GM12878 (cell line): ENCODE data around the gene PCSK5. TPM values are rescaled to one million over a fixed set of nuclear protein-coding genes. Genes with fewer than 3 reads are reported as not detected.

Experiments used
- ATAC-seq: fragments of 200-7000 bp; cut with Tn5 transposase; 3 replicates; pipeline ENCODE4 v1.9.1; 2020; ENCODE audit warnings: mild to moderate bottlenecking, moderate library complexity
- BruUV-seq: library from RNA; stranded (reverse); fragments of 400-500 nt; replicated peaks from 2 replicates; lab custom pipeline; 2021; lab: Mats Ljungman, UMichigan
- CTCF ChIA-PET: fragments of 300-600 bp; sonication (Branson Sonifier 250); formaldehyde crosslinking; extraction: SDS; loops from one replicate; lab custom pipeline; 2021; ENCODE audit warnings: inconsistent platforms; lab: Yijun Ruan, JAX
- POLR2A ChIA-PET: fragments of 350-600 bp; formaldehyde crosslinking; extraction: SDS; loops from one replicate; lab custom pipeline; 2021; ENCODE audit warnings: inconsistent platforms; lab: Charles Lee
- RAD21 ChIA-PET: fragments of 300-600 bp; sonication (Branson Sonifier 250); formaldehyde crosslinking; loops from one replicate; lab custom pipeline; 2023; ENCODE audit warnings: antibody characterized with exemption; ENCODE audit not compliant: unreplicated experiment; lab: Charles Lee
- SMC1A ChIA-PET: fragments of 300-600 bp; sonication (Branson Sonifier 250); formaldehyde crosslinking; loops from one replicate; lab custom pipeline; 2023; ENCODE audit not compliant: unreplicated experiment, uncharacterized antibody; lab: Charles Lee
- DNase-seq: peaks from one replicate; pipeline ENCODE4 v3.0.0-alpha.2; 2011; ENCODE audit warnings: low read depth, low spot score
- FAIRE-seq: peaks from 3 replicates; lab custom pipeline; 2011; peaks lifted over from hg19 to GRCh38; lab: Jason Lieb, UNC
- H2AFZ ChIP-seq: 2 replicates; pipeline ENCODE4 v1.6.0; 2011; ENCODE audit warnings: low read depth, low read length, control low read depth; ENCODE audit not compliant: control insufficient read depth
- H3K27ac ChIP-seq: 2 replicates; pipeline ENCODE4 v1.5.1; 2011; ENCODE audit warnings: control low read depth; ENCODE audit not compliant: control insufficient read depth, insufficient read depth
- H3K27me3 ChIP-seq, 2 experiments: replicated peaks in 1 of 2; 2 replicates each; pipeline versions ENCODE4 v1.6.0 to v1.6.1; 2011; ENCODE audit warnings: low read length in 1 of 2; ENCODE audit not compliant: control insufficient read depth in 2 of 2, insufficient read depth in 2 of 2
- H3K36me3 ChIP-seq, 2 experiments: 2 replicates each; pipeline ENCODE4 v1.5.1; 2011; ENCODE audit warnings: low read length in 1 of 2; ENCODE audit not compliant: control insufficient read depth in 2 of 2, insufficient read depth in 2 of 2
- H3K4me1 ChIP-seq: 2 replicates; pipeline ENCODE4 v1.6.1; 2011; ENCODE audit warnings: mild to moderate bottlenecking, low read length, moderate library complexity, mixed read lengths; ENCODE audit not compliant: control insufficient read depth, insufficient read depth
- H3K4me2 ChIP-seq: 2 replicates; pipeline ENCODE4 v1.6.0; 2011; ENCODE audit warnings: control low read depth; ENCODE audit not compliant: control insufficient read depth, insufficient read depth
- H3K4me3 ChIP-seq: fragments of 200-600 bp; sonication (generic); 2 replicates; pipeline ENCODE4 v1.5.1; 2016
- H3K79me2 ChIP-seq: 2 replicates; pipeline ENCODE4 v1.6.0; 2011; ENCODE audit warnings: low read length; ENCODE audit not compliant: control insufficient read depth, insufficient read depth
- H3K9ac ChIP-seq: 2 replicates; pipeline ENCODE4 v1.8.0; 2011; ENCODE audit warnings: low read length, control low read depth, mixed read lengths; ENCODE audit not compliant: control insufficient read depth, insufficient read depth
- H3K9me3 ChIP-seq: replicated peaks from 3 replicates; pipeline ENCODE4 v1.5.1; 2011; ENCODE audit warnings: mild to moderate bottlenecking, low read length; ENCODE audit not compliant: control insufficient read depth, insufficient read depth
- H4K20me1 ChIP-seq: 2 replicates; pipeline ENCODE4 v1.6.0; 2011; ENCODE audit not compliant: control insufficient read depth, insufficient read depth
- BACH1 ChIP-seq: fragments of 450-650 bp; IDR thresholded peaks from 2 replicates; pipeline ENCODE4 v1.6.1; 2017; ENCODE audit warnings: mild to moderate bottlenecking, borderline replicate concordance
- BCLAF1 ChIP-seq: fragments of 450-650 bp; IDR thresholded peaks from 2 replicates; pipeline ENCODE4 v1.6.1; 2017; ENCODE audit warnings: antibody characterized with exemption, mild to moderate bottlenecking, moderate library complexity
- CBX5 ChIP-seq: sonication (generic); IDR thresholded peaks from 2 replicates; pipeline ENCODE4 v1.6.1; 2016; ENCODE audit warnings: low read depth, moderate library complexity, mild to moderate bottlenecking, inconsistent platforms
- CHD1 ChIP-seq: IDR thresholded peaks from 2 replicates; pipeline ENCODE4 v1.6.1; 2012; ENCODE audit warnings: low read depth, low read length, improper control_type of control experiment
- CREM ChIP-seq: IDR thresholded peaks from 2 replicates; pipeline ENCODE4 v1.6.1; 2014; ENCODE audit warnings: antibody characterized with exemption, low read depth
- KAT2A ChIP-seq: conservative IDR thresholded peaks from 2 replicates; pipeline ENCODE4 v1.6.1; 2011; ENCODE audit warnings: low read depth, low read length; ENCODE audit not compliant: control insufficient read depth
- MAX ChIP-seq: IDR thresholded peaks from 2 replicates; pipeline ENCODE4 v1.6.1; 2012; ENCODE audit warnings: low read depth, low read length, improper control_type of control experiment
- SIX5 ChIP-seq: IDR thresholded peaks from 2 replicates; pipeline ENCODE4 v1.6.1; 2011; ENCODE audit warnings: mild to moderate bottlenecking, low read depth, low read length, moderate library complexity; ENCODE audit not compliant: severe bottlenecking
- SRF ChIP-seq, 2 experiments: IDR thresholded peaks; 2 replicates each; pipeline ENCODE4 v1.6.1; 2011; ENCODE audit warnings: low read depth in 2 of 2, low read length in 2 of 2, mild to moderate bottlenecking in 1 of 2, moderate library complexity in 1 of 2
- STAT1 ChIP-seq: fragments of 450-650 bp; conservative IDR thresholded peaks from 2 replicates; pipeline ENCODE4 v1.6.1; 2014; ENCODE audit warnings: antibody characterized with exemption, mild to moderate bottlenecking
- STAT3 ChIP-seq: IDR thresholded peaks from 2 replicates; pipeline ENCODE4 v1.6.1; 2011; ENCODE audit warnings: low read depth, low read length, improper control_type of control experiment
- SUPT20H ChIP-seq: IDR thresholded peaks from 2 replicates; pipeline ENCODE4 v1.6.1; 2011; ENCODE audit warnings: low read depth, mild to moderate bottlenecking, low read length, moderate library complexity, borderline replicate concordance; ENCODE audit not compliant: control insufficient read depth
- TCF12 ChIP-seq: IDR thresholded peaks from 2 replicates; pipeline ENCODE4 v1.6.1; 2011; ENCODE audit warnings: low read depth, mild to moderate bottlenecking, low read length
- WGBS: methylation state at CpG from one replicate; pipeline ENCODE4 v1.1.6; 2016; ENCODE audit warnings: low lambda C conversion rate; ENCODE audit not compliant: insufficient replicate concordance, insufficient coverage; ENCODE audit errors: missing lambda C conversion rate; 5-methylcytosine and 5-hydroxymethylcytosine counted together
- in situ Hi-C: fragments of 300-500 bp; cut with MboI; formaldehyde crosslinking; loops from 9 replicates; pipeline ENCODE4 v1.14.3; 2018; ENCODE audit warnings: mixed read lengths
- intact Hi-C: fragments of 100-400 bp; cut with micrococcal nuclease; formaldehyde crosslinking; loops from one replicate; pipeline ENCODE4 v1.14.2; 2022; ENCODE audit not compliant: unreplicated experiment
- polyA plus RNA-seq, 11 experiments: library from polyadenylated mRNA; depleted of rRNA in 4 of 11; unstranded in 6 of 11; stranded (reverse) in 5 of 11; fragments of >200 nt; fragmentation: Nextera tagmentation in 4 of 11; fragmentation: Illumina TruSeq in 1 of 11; extraction: Ambion mirVana in 4 of 11; extraction: Trizol in 1 of 11; gene quantifications; 1 replicate in 1 of 11; 2 replicates in 10 of 11; pipeline versions ENCODE4 v1.2.1 to v1.2.3, GENCODE V29; 2011 to 2016; ENCODE audit warnings: inconsistent platforms in 2 of 11, missing spikeins in 2 of 11, low read depth in 1 of 11
- total RNA-seq, 4 experiments: library from RNA; depleted of rRNA in 3 of 4; stranded (reverse); fragments of >200 nt in 3 of 4; fragmentation: Illumina TruSeq in 1 of 4; extraction: Trizol in 1 of 4; gene quantifications; 2 replicates each; pipeline versions ENCODE4 v1.2.1 to v1.2.3, GENCODE V29; 2013 to 2021
- TF ChIP-seq, protein P1 (sequence below): fragments of 450-650 bp; IDR thresholded peaks from 2 replicates; pipeline ENCODE4 v1.6.1; 2018; ENCODE audit warnings: borderline replicate concordance, mild to moderate bottlenecking; ENCODE audit not compliant: partially characterized antibody
- TF ChIP-seq, protein P2 (sequence below): IDR thresholded peaks from 2 replicates; pipeline ENCODE4 v1.6.1; 2011; ENCODE audit warnings: low read depth, low read length, improper control_type of control experiment, borderline replicate concordance
- TF ChIP-seq, protein P3 (sequence below): fragments of 450-650 bp; IDR thresholded peaks from 2 replicates; pipeline ENCODE4 v1.6.1; 2017; ENCODE audit warnings: low read depth, mild to moderate bottlenecking, moderate library complexity

Gene PCSK5
- total and polyA plus RNA-seq, 10 of the 15 experiments (the other 5 are each of a cell fraction or from before 2014, with no cell fraction given): 0.01 to 0.13 (median 0.04) TPM; not detected in 3

DNA sequence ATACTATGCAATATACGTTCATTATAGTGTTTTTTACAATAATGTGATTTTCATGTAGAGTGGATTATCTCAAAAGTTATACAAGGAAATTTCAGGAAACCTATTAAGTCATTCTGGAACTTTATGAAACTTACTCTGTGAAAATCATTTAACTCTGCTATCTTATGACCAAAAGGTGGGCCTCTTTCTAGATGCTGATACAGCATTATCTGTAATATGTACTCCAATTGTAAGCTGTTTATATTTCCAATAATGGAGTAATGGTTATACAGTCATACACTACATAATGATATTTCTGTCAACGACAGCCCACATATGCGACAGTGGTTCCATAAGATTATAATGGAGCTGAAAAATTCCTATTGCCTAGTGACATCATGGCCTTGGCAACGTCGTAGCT lies 18.8 kb upstream of the PCSK5 start:
- no peak for FAIRE-seq
- Histone ChIP-seq H4K20me1 (no peaks in the 10 kb centered on the region), H3K4me3 (no peak overlapping the region), H3K27me3 (no peaks in the 10 kb centered on the region), H2AFZ (no peak overlapping the region), H3K9me3 (no peaks in the 10 kb centered on the region), H3K4me2 (no peak overlapping the region), H3K36me3 (no peaks in the 10 kb centered on the region), H3K79me2 (no peaks in the 10 kb centered on the region), H3K4me1 (no peaks in the 10 kb centered on the region), H3K27ac (no peak overlapping the region), H3K9ac (no peak overlapping the region)
- WGBS: 12% methylated on average over 5 of the region's 5 CpGs
- no TSS peak for BruUV-seq
- ChIA-PET CTCF (interaction anchor here (0.8 kb wide), 1 partner anchor 16 kb away, joined by 3 read pairs; no protein-coding TSS in a partner anchor), RAD21 (no interaction called here), POLR2A (no interaction called here), SMC1A (no interaction called here)
- no peak for ATAC-seq
- no peak for DNase-seq
- intact Hi-C loops: no loop called here
- TF ChIP-seq SRF (IDR thresholded peaks at IDR 0.05; ENCODE audit: low read depth in 2 of 2, low read length in 2 of 2) (no peak), STAT3 (no peak), MAX (no peak), SUPT20H (no peak), BACH1 (no peak), BCLAF1 (no peak), CBX5 (no peak), CREM (no peak), TCF12 (no peak), KAT2A (no peak), SIX5 (no peak), STAT1 (no peak), CHD1 (no peak)
- TF ChIP-seq, protein P1, sequence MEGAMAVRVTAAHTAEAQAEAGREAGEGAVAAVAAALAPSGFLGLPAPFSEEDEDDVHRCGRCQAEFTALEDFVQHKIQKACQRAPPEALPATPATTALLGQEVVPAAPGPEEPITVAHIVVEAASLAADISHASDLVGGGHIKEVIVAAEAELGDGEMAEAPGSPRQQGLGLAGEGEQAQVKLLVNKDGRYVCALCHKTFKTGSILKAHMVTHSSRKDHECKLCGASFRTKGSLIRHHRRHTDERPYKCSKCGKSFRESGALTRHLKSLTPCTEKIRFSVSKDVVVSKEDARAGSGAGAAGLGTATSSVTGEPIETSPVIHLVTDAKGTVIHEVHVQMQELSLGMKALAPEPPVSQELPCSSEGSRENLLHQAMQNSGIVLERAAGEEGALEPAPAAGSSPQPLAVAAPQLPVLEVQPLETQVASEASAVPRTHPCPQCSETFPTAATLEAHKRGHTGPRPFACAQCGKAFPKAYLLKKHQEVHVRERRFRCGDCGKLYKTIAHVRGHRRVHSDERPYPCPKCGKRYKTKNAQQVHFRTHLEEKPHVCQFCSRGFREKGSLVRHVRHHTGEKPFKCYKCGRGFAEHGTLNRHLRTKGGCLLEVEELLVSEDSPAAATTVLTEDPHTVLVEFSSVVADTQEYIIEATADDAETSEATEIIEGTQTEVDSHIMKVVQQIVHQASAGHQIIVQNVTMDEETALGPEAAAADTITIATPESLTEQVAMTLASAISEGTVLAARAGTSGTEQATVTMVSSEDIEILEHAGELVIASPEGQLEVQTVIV: no peak
- TF ChIP-seq, protein P2, sequence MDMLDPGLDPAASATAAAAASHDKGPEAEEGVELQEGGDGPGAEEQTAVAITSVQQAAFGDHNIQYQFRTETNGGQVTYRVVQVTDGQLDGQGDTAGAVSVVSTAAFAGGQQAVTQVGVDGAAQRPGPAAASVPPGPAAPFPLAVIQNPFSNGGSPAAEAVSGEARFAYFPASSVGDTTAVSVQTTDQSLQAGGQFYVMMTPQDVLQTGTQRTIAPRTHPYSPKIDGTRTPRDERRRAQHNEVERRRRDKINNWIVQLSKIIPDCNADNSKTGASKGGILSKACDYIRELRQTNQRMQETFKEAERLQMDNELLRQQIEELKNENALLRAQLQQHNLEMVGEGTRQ: no peak
- TF ChIP-seq, protein P3, sequence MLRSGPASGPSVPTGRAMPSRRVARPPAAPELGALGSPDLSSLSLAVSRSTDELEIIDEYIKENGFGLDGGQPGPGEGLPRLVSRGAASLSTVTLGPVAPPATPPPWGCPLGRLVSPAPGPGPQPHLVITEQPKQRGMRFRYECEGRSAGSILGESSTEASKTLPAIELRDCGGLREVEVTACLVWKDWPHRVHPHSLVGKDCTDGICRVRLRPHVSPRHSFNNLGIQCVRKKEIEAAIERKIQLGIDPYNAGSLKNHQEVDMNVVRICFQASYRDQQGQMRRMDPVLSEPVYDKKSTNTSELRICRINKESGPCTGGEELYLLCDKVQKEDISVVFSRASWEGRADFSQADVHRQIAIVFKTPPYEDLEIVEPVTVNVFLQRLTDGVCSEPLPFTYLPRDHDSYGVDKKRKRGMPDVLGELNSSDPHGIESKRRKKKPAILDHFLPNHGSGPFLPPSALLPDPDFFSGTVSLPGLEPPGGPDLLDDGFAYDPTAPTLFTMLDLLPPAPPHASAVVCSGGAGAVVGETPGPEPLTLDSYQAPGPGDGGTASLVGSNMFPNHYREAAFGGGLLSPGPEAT: no peak
- in situ Hi-C loops: no loop called here
